DMS114 treated with DMSO at 0.1 percent for 48 hours (cell line): Measurements from ENCODE around the gene KIAA0825.

Experiments used
- DNase-seq: peaks from one replicate; lab custom pipeline; 2025; ENCODE audit not compliant: unreplicated experiment; lab: John Stamatoyannopoulos, UW

KIAA0825 gene

DNA sequence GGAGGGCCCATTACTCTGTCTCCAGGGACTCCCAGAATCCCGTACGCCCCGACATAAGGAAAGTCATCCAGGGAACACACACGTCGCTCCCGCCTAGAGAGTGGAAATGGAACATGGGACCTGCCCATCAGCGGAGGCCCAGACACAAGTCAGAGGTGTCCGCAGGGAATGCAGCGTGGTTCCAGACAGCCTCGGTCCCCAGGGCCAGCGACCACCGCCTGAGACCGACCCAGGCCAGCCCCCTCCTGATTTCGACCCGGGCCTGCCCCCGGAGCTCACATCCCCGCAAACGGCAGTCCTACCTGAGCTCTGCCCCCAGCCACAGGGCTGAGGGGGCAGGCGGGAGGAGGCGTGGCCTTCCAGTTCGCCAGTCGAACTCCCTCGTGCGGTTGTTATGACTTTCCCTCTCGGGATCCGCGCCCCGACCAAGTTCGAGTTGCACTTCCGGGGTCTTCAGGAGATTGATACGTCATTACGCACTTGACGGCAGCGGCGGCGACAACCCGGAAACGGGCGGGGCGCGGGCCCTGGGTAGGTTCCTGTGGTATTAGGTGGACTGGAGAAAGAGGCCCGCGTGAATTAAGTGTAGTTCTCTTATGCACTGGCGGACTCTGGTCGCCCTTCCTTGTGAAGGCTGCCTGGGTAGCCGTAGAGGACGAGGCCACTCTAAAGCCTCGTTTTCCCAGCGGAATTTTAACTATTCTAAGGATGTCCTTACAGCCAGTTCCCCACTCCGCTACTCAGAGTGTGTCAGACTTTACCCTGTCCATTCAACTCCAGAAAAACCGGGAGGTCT is 507.0 kb downstream of the KIAA0825 start:
- peak; percentile 95 for DNase-seq

DNA sequence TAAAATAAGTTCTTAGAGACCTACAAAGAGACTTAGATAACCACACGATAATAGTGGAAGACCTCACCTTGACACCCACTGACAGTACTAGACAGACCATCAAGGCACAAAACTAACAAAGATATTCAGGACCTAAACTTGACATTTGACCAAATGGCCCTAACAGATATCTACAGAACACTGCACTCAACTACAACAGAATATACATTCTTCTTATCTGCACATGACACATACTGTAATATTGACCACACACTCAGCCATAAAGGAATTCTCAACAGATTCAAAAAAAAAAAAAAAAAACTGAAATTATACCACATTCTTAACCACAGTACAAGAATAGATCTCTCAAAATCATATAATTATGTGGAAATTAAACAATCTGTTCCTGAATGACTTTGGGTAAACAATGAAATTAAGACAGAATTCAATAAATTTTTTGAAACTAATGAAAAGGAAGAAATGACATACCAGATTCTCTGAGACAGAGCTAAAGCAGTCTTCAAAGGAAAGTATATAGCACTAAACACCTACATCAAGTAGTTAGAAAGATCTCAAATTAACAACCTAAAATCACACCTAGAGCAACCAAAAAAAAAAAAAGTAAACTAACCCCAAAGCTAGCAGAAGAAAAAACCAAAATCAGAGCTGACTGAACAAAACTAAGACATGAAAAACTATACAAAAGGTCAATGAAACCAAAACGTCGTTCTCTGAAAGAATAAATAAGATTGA is 514.7 kb downstream of the KIAA0825 start:
- no peak for DNase-seq
